ENCODE results near the gene CNOT8.

GRCh38 chr5:154917757-154918156, 59.3 kb downstream of the CNOT8 start:
- TF ChIP-seq CTCF (conservative IDR thresholded peaks at IDR 0.05) (no peak), EZH2 (IDR thresholded peaks at IDR 0.05; ENCODE audit: low read depth) (no peak)
